Measurements from ENCODE around the gene ATP1A2.

The ATP1A2 gene

DNA sequence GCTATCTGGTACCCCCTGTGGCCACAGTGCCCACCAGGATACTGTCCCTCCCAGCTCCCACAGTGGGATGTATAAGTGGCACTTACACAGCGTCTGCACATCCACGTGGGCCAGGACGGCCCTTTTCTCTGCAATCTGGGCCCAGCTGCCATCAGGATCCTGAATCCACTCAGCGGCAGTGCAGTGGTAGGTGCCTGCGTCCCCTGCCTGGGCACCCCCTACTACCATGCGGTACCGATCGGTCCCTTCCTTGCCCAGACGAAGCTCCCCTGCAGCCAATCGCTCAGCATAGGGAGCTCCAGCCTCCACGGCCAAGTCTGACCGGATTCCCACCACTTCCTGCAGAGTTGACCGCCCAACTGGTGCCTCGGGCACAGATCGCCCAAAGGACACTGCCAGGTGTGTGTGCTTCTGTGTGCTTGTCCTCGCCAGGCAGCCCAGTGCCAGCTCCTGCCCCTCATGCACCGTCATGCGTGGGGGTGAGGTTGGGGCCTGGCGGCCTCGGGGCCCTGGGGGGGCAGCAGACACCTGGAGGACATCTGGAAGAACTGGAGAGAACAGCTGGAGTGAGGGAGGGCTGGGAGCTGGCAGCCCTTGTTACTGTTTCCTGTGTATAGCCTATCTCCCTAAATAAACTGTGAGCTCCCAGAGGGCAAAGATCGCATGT, 21.8 kb upstream of the ATP1A2 start:
- ChIA-PET POLR2A (no interaction called here), CTCF (interaction anchor here (0.8 to 1.9 kb wide), 2 partner anchors 8 to 100 kb away, joined by 3 to 10 read pairs; no protein-coding TSS in a partner anchor)
- Histone ChIP-seq H3K36me3 (ENCODE audit: control insufficient read depth in 2 of 2, insufficient read depth in 1 of 2, low read length in 2 of 2) (peaks cover 0 to 19% of the 10 kb centered on the region in 2 experiments; a peak in 1 of 3 replicates), H3K4me1 (ENCODE audit: control insufficient read depth, insufficient read depth, low read length) (peaks cover 4% of the 10 kb centered on the region; the same call in 1 of the 2 replicates), H3K9me3 (ENCODE audit: control insufficient read depth, insufficient read depth, low read depth, low read length) (no peaks in the 10 kb centered on the region), H3K4me3 (ENCODE audit: low read depth, low read length) (no peak overlapping the region), H3K27ac (ENCODE audit: extremely low read depth, low read depth, low read length) (no peak overlapping the region)
- no peak for TF ChIP-seq ZNF184 (tag by site-specific recombination; IDR thresholded peaks at IDR 0.05)
- no peak for TF ChIP-seq ZNF416 (tag by site-specific recombination; IDR thresholded peaks at IDR 0.05)
- TF ChIP-seq, protein P1, sequence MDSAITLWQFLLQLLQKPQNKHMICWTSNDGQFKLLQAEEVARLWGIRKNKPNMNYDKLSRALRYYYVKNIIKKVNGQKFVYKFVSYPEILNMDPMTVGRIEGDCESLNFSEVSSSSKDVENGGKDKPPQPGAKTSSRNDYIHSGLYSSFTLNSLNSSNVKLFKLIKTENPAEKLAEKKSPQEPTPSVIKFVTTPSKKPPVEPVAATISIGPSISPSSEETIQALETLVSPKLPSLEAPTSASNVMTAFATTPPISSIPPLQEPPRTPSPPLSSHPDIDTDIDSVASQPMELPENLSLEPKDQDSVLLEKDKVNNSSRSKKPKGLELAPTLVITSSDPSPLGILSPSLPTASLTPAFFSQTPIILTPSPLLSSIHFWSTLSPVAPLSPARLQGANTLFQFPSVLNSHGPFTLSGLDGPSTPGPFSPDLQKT (IDR thresholded peaks at IDR 0.05; ENCODE audit: borderline replicate concordance, low read depth, low read length): no peak
- TF ChIP-seq, protein P2, sequence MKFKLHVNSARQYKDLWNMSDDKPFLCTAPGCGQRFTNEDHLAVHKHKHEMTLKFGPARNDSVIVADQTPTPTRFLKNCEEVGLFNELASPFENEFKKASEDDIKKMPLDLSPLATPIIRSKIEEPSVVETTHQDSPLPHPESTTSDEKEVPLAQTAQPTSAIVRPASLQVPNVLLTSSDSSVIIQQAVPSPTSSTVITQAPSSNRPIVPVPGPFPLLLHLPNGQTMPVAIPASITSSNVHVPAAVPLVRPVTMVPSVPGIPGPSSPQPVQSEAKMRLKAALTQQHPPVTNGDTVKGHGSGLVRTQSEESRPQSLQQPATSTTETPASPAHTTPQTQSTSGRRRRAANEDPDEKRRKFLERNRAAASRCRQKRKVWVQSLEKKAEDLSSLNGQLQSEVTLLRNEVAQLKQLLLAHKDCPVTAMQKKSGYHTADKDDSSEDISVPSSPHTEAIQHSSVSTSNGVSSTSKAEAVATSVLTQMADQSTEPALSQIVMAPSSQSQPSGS (tag by site-specific recombination; IDR thresholded peaks at IDR 0.05; ENCODE audit: low read depth): no peak
- TF ChIP-seq ZNF350 (tag by site-specific recombination; IDR thresholded peaks at IDR 0.05): no peak
- TF ChIP-seq, protein P3, sequence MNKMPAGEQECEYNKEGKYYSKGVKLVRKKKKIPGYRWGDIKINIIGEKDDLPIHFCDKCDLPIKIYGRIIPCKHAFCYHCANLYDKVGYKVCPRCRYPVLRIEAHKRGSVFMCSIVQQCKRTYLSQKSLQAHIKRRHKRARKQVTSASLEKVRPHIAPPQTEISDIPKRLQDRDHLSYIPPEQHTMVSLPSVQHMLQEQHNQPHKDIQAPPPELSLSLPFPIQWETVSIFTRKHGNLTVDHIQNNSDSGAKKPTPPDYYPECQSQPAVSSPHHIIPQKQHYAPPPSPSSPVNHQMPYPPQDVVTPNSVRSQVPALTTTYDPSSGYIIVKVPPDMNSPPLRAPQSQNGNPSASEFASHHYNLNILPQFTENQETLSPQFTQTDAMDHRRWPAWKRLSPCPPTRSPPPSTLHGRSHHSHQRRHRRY (tag by site-specific recombination; IDR thresholded peaks at IDR 0.05): no peak
- no peak for TF ChIP-seq ZNF548 (tag by site-specific recombination; IDR thresholded peaks at IDR 0.05)
- no peak for TF ChIP-seq ZNF140 (tag by site-specific recombination; IDR thresholded peaks at IDR 0.05)
- TF ChIP-seq ZNF266 (tag by site-specific recombination; IDR thresholded peaks at IDR 0.05; ENCODE audit: low read depth): no peak
- TF ChIP-seq ZNF214 (tag by site-specific recombination; IDR thresholded peaks at IDR 0.05; ENCODE audit: borderline replicate concordance): no peak
- TF ChIP-seq ZNF248 (tag by site-specific recombination; IDR thresholded peaks at IDR 0.05): no peak
- no peak for TF ChIP-seq ZNF404 (tag by site-specific recombination; IDR thresholded peaks at IDR 0.05)
- no peak for TF ChIP-seq TRIM28 (IDR thresholded peaks at IDR 0.05; ENCODE audit: borderline replicate concordance, low read length)

DNA sequence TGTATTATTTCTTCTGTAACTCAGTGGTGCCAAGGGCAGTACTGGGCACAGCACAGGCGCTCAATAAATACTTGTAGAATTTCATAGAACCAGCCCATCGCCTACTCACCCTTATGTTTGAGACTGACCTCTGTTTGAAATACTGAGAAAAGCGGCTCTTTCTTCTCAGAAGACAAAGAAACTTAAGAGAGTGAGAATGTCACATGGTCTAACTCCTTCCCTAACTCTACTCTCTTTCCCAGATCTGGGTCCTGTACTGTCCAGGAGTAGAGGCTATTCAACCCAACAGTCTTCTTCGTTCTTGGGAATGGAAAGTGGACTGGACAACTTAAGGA, 21.3 kb upstream of the ATP1A2 start:
- Histone ChIP-seq H3K27ac (ENCODE audit: extremely low read depth, low read depth, low read length) (no peak overlapping the region), H3K9me3 (ENCODE audit: control insufficient read depth, insufficient read depth, low read depth, low read length) (no peaks in the 10 kb centered on the region), H3K4me3 (ENCODE audit: low read depth, low read length) (no peak overlapping the region), H3K4me1 (ENCODE audit: control insufficient read depth, insufficient read depth, low read length) (peaks cover 4% of the 10 kb centered on the region; the same call in 1 of the 2 replicates), H3K36me3 (ENCODE audit: control insufficient read depth in 2 of 2, insufficient read depth in 1 of 2, low read length in 2 of 2) (peaks cover 0 to 19% of the 10 kb centered on the region in 2 experiments; a peak in 1 of 3 replicates)
- ChIA-PET CTCF (interaction anchor here (0.8 to 1.9 kb wide), 2 partner anchors 9 to 99 kb away, joined by 3 to 10 read pairs; no protein-coding TSS in a partner anchor), POLR2A (no interaction called here)
- TF ChIP-seq, protein P4, sequence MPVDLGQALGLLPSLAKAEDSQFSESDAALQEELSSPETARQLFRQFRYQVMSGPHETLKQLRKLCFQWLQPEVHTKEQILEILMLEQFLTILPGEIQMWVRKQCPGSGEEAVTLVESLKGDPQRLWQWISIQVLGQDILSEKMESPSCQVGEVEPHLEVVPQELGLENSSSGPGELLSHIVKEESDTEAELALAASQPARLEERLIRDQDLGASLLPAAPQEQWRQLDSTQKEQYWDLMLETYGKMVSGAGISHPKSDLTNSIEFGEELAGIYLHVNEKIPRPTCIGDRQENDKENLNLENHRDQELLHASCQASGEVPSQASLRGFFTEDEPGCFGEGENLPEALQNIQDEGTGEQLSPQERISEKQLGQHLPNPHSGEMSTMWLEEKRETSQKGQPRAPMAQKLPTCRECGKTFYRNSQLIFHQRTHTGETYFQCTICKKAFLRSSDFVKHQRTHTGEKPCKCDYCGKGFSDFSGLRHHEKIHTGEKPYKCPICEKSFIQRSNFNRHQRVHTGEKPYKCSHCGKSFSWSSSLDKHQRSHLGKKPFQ (tag by site-specific recombination; IDR thresholded peaks at IDR 0.05): no peak
- TF ChIP-seq ZNF768 (tag by site-specific recombination; IDR thresholded peaks at IDR 0.05) (no peak), ZEB2 (tag by site-specific recombination; IDR thresholded peaks at IDR 0.05) (no peak), ZNF184 (tag by site-specific recombination; IDR thresholded peaks at IDR 0.05) (no peak), ZNF76 (tag by site-specific recombination; IDR thresholded peaks at IDR 0.05; ENCODE audit: borderline replicate concordance, low read depth) (no peak), IKZF3 (tag by site-specific recombination; IDR thresholded peaks at IDR 0.05) (no peak), ZNF404 (tag by site-specific recombination; IDR thresholded peaks at IDR 0.05) (no peak), ZNF610 (tag by site-specific recombination; IDR thresholded peaks at IDR 0.05; ENCODE audit: borderline replicate concordance) (no peak), HOXC10 (CRISPR knock-in tag; IDR thresholded peaks at IDR 0.05) (no peak)
- TF ChIP-seq, protein P5, sequence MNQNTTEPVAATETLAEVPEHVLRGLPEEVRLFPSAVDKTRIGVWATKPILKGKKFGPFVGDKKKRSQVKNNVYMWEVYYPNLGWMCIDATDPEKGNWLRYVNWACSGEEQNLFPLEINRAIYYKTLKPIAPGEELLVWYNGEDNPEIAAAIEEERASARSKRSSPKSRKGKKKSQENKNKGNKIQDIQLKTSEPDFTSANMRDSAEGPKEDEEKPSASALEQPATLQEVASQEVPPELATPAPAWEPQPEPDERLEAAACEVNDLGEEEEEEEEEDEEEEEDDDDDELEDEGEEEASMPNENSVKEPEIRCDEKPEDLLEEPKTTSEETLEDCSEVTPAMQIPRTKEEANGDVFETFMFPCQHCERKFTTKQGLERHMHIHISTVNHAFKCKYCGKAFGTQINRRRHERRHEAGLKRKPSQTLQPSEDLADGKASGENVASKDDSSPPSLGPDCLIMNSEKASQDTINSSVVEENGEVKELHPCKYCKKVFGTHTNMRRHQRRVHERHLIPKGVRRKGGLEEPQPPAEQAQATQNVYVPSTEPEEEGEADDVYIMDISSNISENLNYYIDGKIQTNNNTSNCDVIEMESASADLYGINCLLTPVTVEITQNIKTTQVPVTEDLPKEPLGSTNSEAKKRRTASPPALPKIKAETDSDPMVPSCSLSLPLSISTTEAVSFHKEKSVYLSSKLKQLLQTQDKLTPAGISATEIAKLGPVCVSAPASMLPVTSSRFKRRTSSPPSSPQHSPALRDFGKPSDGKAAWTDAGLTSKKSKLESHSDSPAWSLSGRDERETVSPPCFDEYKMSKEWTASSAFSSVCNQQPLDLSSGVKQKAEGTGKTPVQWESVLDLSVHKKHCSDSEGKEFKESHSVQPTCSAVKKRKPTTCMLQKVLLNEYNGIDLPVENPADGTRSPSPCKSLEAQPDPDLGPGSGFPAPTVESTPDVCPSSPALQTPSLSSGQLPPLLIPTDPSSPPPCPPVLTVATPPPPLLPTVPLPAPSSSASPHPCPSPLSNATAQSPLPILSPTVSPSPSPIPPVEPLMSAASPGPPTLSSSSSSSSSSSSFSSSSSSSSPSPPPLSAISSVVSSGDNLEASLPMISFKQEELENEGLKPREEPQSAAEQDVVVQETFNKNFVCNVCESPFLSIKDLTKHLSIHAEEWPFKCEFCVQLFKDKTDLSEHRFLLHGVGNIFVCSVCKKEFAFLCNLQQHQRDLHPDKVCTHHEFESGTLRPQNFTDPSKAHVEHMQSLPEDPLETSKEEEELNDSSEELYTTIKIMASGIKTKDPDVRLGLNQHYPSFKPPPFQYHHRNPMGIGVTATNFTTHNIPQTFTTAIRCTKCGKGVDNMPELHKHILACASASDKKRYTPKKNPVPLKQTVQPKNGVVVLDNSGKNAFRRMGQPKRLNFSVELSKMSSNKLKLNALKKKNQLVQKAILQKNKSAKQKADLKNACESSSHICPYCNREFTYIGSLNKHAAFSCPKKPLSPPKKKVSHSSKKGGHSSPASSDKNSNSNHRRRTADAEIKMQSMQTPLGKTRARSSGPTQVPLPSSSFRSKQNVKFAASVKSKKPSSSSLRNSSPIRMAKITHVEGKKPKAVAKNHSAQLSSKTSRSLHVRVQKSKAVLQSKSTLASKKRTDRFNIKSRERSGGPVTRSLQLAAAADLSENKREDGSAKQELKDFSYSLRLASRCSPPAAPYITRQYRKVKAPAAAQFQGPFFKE (tag by site-specific recombination; IDR thresholded peaks at IDR 0.05; ENCODE audit: borderline replicate concordance): no peak

All from HEK293 (cell line).